GM23338 (cell line): Measurements from ENCODE around the gene ZCCHC24. TPM values are rescaled to one million over a fixed set of nuclear protein-coding genes. Genes with fewer than 3 reads are reported as not detected.

Source experiments
- ATAC-seq: fragments of 200-7000 bp; cut with Tn5 transposase; 3 replicates; pipeline ENCODE4 v1.9.1; 2020
- DNase-seq: peaks from one replicate; pipeline ENCODE4 v3.0.0-alpha.2; 2015; ENCODE audit warnings: low spot score
- H2AFZ ChIP-seq: fragments of 200-600 bp; sonication (generic); 2 replicates; pipeline ENCODE4 v1.8.0; 2016; ENCODE audit warnings: antibody characterized with exemption, mild to moderate bottlenecking, moderate library complexity
- H3F3A ChIP-seq: fragments of 200-600 bp; sonication (generic); replicated peaks from 2 replicates; pipeline ENCODE4 v1.8.0; 2017; ENCODE audit warnings: antibody characterized with exemption, mixed run types, low read depth
- H3K27ac ChIP-seq: fragments of 200-600 bp; sonication (generic); 2 replicates; pipeline ENCODE4 v1.6.1; 2016; ENCODE audit warnings: low read depth
- H3K27me3 ChIP-seq: fragments of 200-600 bp; sonication (generic); 2 replicates; pipeline ENCODE4 v1.8.0; 2016; ENCODE audit warnings: mild to moderate bottlenecking, mixed run types, moderate library complexity; ENCODE audit not compliant: insufficient read depth
- H3K36me3 ChIP-seq: fragments of 200-600 bp; sonication (generic); 2 replicates; pipeline ENCODE4 v1.8.0; 2016; ENCODE audit warnings: mild to moderate bottlenecking; ENCODE audit not compliant: insufficient read depth
- H3K4me1 ChIP-seq: fragments of 200-600 bp; sonication (generic); 2 replicates; pipeline ENCODE4 v1.8.0; 2016; ENCODE audit warnings: mild to moderate bottlenecking, moderate library complexity; ENCODE audit not compliant: insufficient read depth
- H3K4me2 ChIP-seq: fragments of 200-600 bp; sonication (generic); 2 replicates; pipeline ENCODE4 v1.7.1; 2017; ENCODE audit warnings: mixed run types
- H3K4me3 ChIP-seq: fragments of 200-600 bp; sonication (generic); 2 replicates; pipeline ENCODE4 v1.6.1; 2016; ENCODE audit warnings: mixed run types
- H3K79me2 ChIP-seq: fragments of 200-600 bp; sonication (generic); replicated peaks from 2 replicates; pipeline ENCODE4 v1.8.0; 2017; ENCODE audit warnings: mild to moderate bottlenecking; ENCODE audit not compliant: insufficient read depth
- H3K9me2 ChIP-seq: fragments of 200-600 bp; sonication (generic); 2 replicates; pipeline ENCODE4 v1.8.0; 2017; ENCODE audit not compliant: insufficient read depth
- H4K20me1 ChIP-seq: fragments of 200-600 bp; sonication (generic); replicated peaks from 2 replicates; pipeline ENCODE4 v1.8.0; 2017; ENCODE audit warnings: mild to moderate bottlenecking; ENCODE audit not compliant: insufficient read depth
- H3K27ac Mint-ChIP-seq: 2 replicates; pipeline ENCODE4 v1.8.0; 2020; ENCODE audit warnings: inconsistent platforms, mild to moderate bottlenecking, moderate library complexity, mixed read lengths
- H3K27me3 Mint-ChIP-seq: 3 replicates; pipeline ENCODE4 v1.8.0; 2022; ENCODE audit warnings: low read depth, mild to moderate bottlenecking, moderate library complexity, mixed read lengths, inconsistent platforms; ENCODE audit not compliant: insufficient read depth, poor library complexity
- H3K36me3 Mint-ChIP-seq: 3 replicates; pipeline ENCODE4 v1.8.0; 2021; ENCODE audit warnings: low read depth, mild to moderate bottlenecking, inconsistent platforms, moderate library complexity, mixed read lengths
- H3K4me1 Mint-ChIP-seq: 3 replicates; pipeline ENCODE4 v1.8.0; 2020; ENCODE audit warnings: mild to moderate bottlenecking, inconsistent platforms, mixed read lengths
- H3K4me3 Mint-ChIP-seq: 3 replicates; pipeline ENCODE4 v1.8.0; 2021; ENCODE audit warnings: moderate library complexity, mild to moderate bottlenecking, inconsistent platforms, mixed read lengths
- H3K9me3 Mint-ChIP-seq: 3 replicates; pipeline ENCODE4 v1.8.0; 2020; ENCODE audit warnings: moderate library complexity, mild to moderate bottlenecking, inconsistent platforms, mixed read lengths
- EZH2phosphoT487 ChIP-seq: fragments of 200-600 bp; sonication (generic); IDR thresholded peaks from one replicate; pipeline ENCODE4 v1.8.1; 2018; ENCODE audit warnings: antibody characterized with exemption; ENCODE audit not compliant: unreplicated experiment
- JUNB ChIP-seq: IDR thresholded peaks from one replicate; pipeline ENCODE4 v1.6.1; 2016; ENCODE audit warnings: antibody characterized with exemption; ENCODE audit not compliant: unreplicated experiment
- NANOG ChIP-seq: IDR thresholded peaks from 2 replicates; pipeline ENCODE4 v1.6.1; 2016; ENCODE audit warnings: antibody characterized with exemption, borderline replicate concordance
- POLR2AphosphoS5 ChIP-seq: IDR thresholded peaks from 2 replicates; pipeline ENCODE4 v1.6.1; 2016; ENCODE audit warnings: antibody characterized with exemption, low read depth
- STAT1 ChIP-seq: IDR thresholded peaks from one replicate; pipeline ENCODE4 v1.6.1; 2016; ENCODE audit warnings: antibody characterized with exemption; ENCODE audit not compliant: unreplicated experiment
- polyA plus RNA-seq: library from polyadenylated mRNA; unstranded; fragments of >200 nt; fragmentation: Nextera tagmentation; extraction: Ambion mirVana; gene quantifications from 2 replicates; pipeline ENCODE4 v1.2.1, GENCODE V29; 2016
- total RNA-seq: library from RNA; depleted of rRNA; stranded (reverse); fragments of >200 nt; shearing (Covaris generic); gene quantifications from 2 replicates; pipeline ENCODE4 v1.2.3, GENCODE V29; 2014
- TF ChIP-seq, protein P1 (sequence below): IDR thresholded peaks from one replicate; pipeline ENCODE4 v1.6.1; 2018; ENCODE audit warnings: antibody characterized with exemption; ENCODE audit not compliant: unreplicated experiment
- TF ChIP-seq, protein P2 (sequence below): fragments of 250-450 bp; sonication (Bioruptor Pico); IDR thresholded peaks from 2 replicates; pipeline ENCODE4 v1.5.0; 2020; ENCODE audit warnings: mild to moderate bottlenecking, moderate library complexity

The ZCCHC24 gene
- total and polyA plus RNA-seq, 2 experiments from 2014 or later: 2.0 to 10.1 TPM

DNA sequence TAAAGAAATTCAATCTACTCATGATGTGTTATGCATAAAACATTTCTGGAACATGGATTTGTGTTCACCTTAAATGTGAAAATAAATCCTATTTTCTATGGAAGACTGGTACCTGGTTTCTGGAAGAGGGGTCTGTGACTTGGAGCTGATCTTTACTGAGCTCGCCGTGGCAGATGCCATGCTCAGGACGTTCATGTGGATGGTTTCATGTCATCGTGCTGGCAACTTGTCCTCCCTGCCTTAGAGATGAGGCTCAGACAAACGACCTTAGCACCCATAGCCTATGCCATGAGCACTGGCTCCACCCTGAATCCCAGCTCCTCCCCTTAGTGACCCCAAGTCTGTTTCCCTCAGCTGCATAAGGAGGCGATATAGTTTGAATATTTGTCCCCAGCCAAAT lies 90.8 kb downstream of the ZCCHC24 start:
- peaks cover 5% of the 10 kb centered on the region for H3K27me3 Mint-ChIP-seq
- H3K9me2 ChIP-seq: no peaks in the 10 kb centered on the region
- no peak for TF ChIP-seq JUNB
- no peak for TF ChIP-seq STAT1
- TF ChIP-seq, protein P1, sequence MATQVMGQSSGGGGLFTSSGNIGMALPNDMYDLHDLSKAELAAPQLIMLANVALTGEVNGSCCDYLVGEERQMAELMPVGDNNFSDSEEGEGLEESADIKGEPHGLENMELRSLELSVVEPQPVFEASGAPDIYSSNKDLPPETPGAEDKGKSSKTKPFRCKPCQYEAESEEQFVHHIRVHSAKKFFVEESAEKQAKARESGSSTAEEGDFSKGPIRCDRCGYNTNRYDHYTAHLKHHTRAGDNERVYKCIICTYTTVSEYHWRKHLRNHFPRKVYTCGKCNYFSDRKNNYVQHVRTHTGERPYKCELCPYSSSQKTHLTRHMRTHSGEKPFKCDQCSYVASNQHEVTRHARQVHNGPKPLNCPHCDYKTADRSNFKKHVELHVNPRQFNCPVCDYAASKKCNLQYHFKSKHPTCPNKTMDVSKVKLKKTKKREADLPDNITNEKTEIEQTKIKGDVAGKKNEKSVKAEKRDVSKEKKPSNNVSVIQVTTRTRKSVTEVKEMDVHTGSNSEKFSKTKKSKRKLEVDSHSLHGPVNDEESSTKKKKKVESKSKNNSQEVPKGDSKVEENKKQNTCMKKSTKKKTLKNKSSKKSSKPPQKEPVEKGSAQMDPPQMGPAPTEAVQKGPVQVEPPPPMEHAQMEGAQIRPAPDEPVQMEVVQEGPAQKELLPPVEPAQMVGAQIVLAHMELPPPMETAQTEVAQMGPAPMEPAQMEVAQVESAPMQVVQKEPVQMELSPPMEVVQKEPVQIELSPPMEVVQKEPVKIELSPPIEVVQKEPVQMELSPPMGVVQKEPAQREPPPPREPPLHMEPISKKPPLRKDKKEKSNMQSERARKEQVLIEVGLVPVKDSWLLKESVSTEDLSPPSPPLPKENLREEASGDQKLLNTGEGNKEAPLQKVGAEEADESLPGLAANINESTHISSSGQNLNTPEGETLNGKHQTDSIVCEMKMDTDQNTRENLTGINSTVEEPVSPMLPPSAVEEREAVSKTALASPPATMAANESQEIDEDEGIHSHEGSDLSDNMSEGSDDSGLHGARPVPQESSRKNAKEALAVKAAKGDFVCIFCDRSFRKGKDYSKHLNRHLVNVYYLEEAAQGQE: no peak
- TF ChIP-seq, protein P2, sequence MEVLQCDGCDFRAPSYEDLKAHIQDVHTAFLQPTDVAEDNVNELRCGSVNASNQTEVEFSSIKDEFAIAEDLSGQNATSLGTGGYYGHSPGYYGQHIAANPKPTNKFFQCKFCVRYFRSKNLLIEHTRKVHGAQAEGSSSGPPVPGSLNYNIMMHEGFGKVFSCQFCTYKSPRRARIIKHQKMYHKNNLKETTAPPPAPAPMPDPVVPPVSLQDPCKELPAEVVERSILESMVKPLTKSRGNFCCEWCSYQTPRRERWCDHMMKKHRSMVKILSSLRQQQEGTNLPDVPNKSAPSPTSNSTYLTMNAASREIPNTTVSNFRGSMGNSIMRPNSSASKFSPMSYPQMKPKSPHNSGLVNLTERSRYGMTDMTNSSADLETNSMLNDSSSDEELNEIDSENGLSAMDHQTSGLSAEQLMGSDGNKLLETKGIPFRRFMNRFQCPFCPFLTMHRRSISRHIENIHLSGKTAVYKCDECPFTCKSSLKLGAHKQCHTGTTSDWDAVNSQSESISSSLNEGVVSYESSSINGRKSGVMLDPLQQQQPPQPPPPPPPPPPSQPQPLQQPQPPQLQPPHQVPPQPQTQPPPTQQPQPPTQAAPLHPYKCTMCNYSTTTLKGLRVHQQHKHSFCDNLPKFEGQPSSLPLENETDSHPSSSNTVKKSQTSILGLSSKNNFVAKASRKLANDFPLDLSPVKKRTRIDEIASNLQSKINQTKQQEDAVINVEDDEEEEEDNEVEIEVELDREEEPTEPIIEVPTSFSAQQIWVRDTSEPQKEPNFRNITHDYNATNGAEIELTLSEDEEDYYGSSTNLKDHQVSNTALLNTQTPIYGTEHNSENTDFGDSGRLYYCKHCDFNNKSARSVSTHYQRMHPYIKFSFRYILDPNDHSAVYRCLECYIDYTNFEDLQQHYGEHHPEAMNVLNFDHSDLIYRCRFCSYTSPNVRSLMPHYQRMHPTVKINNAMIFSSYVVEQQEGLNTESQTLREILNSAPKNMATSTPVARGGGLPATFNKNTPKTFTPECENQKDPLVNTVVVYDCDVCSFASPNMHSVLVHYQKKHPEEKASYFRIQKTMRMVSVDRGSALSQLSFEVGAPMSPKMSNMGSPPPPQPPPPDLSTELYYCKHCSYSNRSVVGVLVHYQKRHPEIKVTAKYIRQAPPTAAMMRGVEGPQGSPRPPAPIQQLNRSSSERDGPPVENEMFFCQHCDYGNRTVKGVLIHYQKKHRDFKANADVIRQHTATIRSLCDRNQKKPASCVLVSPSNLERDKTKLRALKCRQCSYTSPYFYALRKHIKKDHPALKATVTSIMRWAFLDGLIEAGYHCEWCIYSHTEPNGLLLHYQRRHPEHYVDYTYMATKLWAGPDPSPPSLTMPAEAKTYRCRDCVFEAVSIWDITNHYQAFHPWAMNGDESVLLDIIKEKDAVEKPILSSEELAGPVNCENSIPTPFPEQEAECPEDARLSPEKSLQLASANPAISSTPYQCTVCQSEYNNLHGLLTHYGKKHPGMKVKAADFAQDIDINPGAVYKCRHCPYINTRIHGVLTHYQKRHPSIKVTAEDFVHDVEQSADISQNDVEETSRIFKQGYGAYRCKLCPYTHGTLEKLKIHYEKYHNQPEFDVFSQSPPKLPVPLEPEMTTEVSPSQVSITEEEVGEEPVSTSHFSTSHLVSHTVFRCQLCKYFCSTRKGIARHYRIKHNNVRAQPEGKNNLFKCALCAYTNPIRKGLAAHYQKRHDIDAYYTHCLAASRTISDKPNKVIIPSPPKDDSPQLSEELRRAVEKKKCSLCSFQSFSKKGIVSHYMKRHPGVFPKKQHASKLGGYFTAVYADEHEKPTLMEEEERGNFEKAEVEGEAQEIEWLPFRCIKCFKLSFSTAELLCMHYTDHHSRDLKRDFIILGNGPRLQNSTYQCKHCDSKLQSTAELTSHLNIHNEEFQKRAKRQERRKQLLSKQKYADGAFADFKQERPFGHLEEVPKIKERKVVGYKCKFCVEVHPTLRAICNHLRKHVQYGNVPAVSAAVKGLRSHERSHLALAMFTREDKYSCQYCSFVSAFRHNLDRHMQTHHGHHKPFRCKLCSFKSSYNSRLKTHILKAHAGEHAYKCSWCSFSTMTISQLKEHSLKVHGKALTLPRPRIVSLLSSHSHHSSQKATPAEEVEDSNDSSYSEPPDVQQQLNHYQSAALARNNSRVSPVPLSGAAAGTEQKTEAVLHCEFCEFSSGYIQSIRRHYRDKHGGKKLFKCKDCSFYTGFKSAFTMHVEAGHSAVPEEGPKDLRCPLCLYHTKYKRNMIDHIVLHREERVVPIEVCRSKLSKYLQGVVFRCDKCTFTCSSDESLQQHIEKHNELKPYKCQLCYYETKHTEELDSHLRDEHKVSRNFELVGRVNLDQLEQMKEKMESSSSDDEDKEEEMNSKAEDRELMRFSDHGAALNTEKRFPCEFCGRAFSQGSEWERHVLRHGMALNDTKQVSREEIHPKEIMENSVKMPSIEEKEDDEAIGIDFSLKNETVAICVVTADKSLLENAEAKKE: no peak
- TF ChIP-seq EZH2phosphoT487: no peak
- TF ChIP-seq NANOG: no peak
- TF ChIP-seq POLR2AphosphoS5: no peak
- no peak for ATAC-seq
- H3K36me3 Mint-ChIP-seq: peaks cover 70% of the 10 kb centered on the region
- H3K27me3 ChIP-seq: no peaks in the 10 kb centered on the region
- H3K4me3 ChIP-seq: no peak overlapping the region
- no peak overlapping the region for H2AFZ ChIP-seq
- H4K20me1 ChIP-seq: peaks cover 13% of the 10 kb centered on the region; the same call in 1 of the 2 replicates
- no peaks in the 10 kb centered on the region for H3K4me1 Mint-ChIP-seq
- no peak for DNase-seq
- H3K79me2 ChIP-seq: no peaks in the 10 kb centered on the region
- H3K27ac Mint-ChIP-seq: no peak overlapping the region
- H3F3A ChIP-seq: no peaks in the 10 kb centered on the region
- H3K9me3 Mint-ChIP-seq: no peaks in the 10 kb centered on the region
- no peak overlapping the region for H3K4me3 Mint-ChIP-seq
- no peak overlapping the region for H3K4me2 ChIP-seq
- H3K36me3 ChIP-seq: no peaks in the 10 kb centered on the region; the same call in 1 of the 2 replicates
- H3K4me1 ChIP-seq: no peaks in the 10 kb centered on the region
- H3K27ac ChIP-seq: no peak overlapping the region
